BJ (cell line): ENCODE measurements around the gene RNASE8. TPM values are rescaled to one million over a fixed set of nuclear protein-coding genes. Genes with fewer than 3 reads are reported as not detected.

Experiments
- CTCF ChIA-PET: fragments of 350-600 bp; formaldehyde crosslinking; extraction: SDS; loops from one replicate; lab custom pipeline; 2021; ENCODE audit warnings: antibody characterized with exemption, inconsistent platforms; lab: Yijun Ruan, JAX
- POLR2A ChIA-PET: fragments of 300-600 bp; sonication (Branson Sonifier 250); formaldehyde crosslinking; extraction: SDS; loops from one replicate; lab custom pipeline; 2021; ENCODE audit warnings: antibody characterized with exemption; lab: Charles Lee
- DNase-seq: peaks from one replicate; pipeline ENCODE4 v3.0.0-alpha.2; 2011; ENCODE audit warnings: low read depth
- H3K27me3 ChIP-seq: 2 replicates; pipeline ENCODE4 v1.6.0; 2011; ENCODE audit warnings: low read length; ENCODE audit not compliant: control insufficient read depth, insufficient read depth
- H3K36me3 ChIP-seq: 2 replicates; pipeline ENCODE4 v1.5.1; 2011; ENCODE audit warnings: low read length; ENCODE audit not compliant: control insufficient read depth, insufficient read depth
- H3K4me3 ChIP-seq: 2 replicates; pipeline ENCODE4 v1.5.1; 2011; ENCODE audit warnings: low read depth, mild to moderate bottlenecking, control low read depth, low read length
- CTCF ChIP-seq: IDR thresholded peaks from 2 replicates; pipeline ENCODE4 v1.5.1; 2011; ENCODE audit warnings: low read depth, mild to moderate bottlenecking, control low read depth, inconsistent platforms, low read length, moderate library complexity; ENCODE audit not compliant: insufficient read depth
- polyA plus RNA-seq: library from polyadenylated mRNA; depleted of rRNA; stranded (reverse); fragments of >200 nt; gene quantifications from 2 replicates; pipeline ENCODE4 v1.2.3, GENCODE V29; 2011

RNASE8 gene
- polyA plus RNA-seq, 1 experiment: not detected

- no peak for DNase-seq
- no peak for TF ChIP-seq CTCF
- Histone ChIP-seq H3K27me3 (peaks cover 23% of the 10 kb centered on the region), H3K36me3 (no peaks in the 10 kb centered on the region), H3K4me3 (no peak within 1 kb of the TSS)
- ChIA-PET POLR2A (no interaction called here), CTCF (interaction anchor here (1.7 to 3.0 kb wide), 3 partner anchors 10 to 74 kb away, joined by 6 to 19 read pairs (median 9); no protein-coding TSS in a partner anchor)
Measured at GRCh38 chr14:21029917-21030316, 27.7 kb upstream of the RNASE8 start, which contains the start of gene TPPP2. Gene TPPP2 (plus strand): TSS chr14:21030217. CDS start chr14:21030582, 365 bp downstream.

- ChIA-PET POLR2A (no interaction called here), CTCF (interaction anchor here (0.6 to 3.0 kb wide), 4 partner anchors 9 to 619 kb away, joined by 3 to 19 read pairs (median 8); no protein-coding TSS in a partner anchor)
- DNase-seq: no peak
- no peak for TF ChIP-seq CTCF
- Histone ChIP-seq H3K4me3 (no peak overlapping the region), H3K27me3 (peaks cover 20% of the 10 kb centered on the region), H3K36me3 (no peaks in the 10 kb centered on the region)
Measured at GRCh38 chr14:21030531-21030930, 27.1 kb upstream of the RNASE8 start.

GRCh38 chr14:21032326-21033132 is 25.1 kb upstream of the RNASE8 start:
- TF ChIP-seq CTCF: no peak
- H3K36me3 ChIP-seq: no peaks in the 10 kb centered on the region
- H3K27me3 ChIP-seq: peaks cover 14% of the 10 kb centered on the region
- H3K4me3 ChIP-seq: no peak overlapping the region
- DNase-seq: no peak
- POLR2A ChIA-PET: no interaction called here
- CTCF ChIA-PET: interaction anchor here (0.8 to 5.6 kb wide), 6 partner anchors 7 to 72 kb away, joined by 3 to 23 read pairs (median 12); no protein-coding TSS in a partner anchor

- DNase-seq: no peak
- TF ChIP-seq CTCF: no peak
- CTCF ChIA-PET: interaction anchor here (0.9 to 5.6 kb wide), 4 partner anchors 16 to 59 kb away, joined by 3 to 23 read pairs (median 11); no protein-coding TSS in a partner anchor
- H3K36me3 ChIP-seq: no peaks in the 10 kb centered on the region
- POLR2A ChIA-PET: no interaction called here
- peaks cover 14% of the 10 kb centered on the region for H3K27me3 ChIP-seq
- no peak overlapping the region for H3K4me3 ChIP-seq
Measured at GRCh38 chr14:21033133-21033698, 24.4 kb upstream of the RNASE8 start.

- no peaks in the 10 kb centered on the region for H3K36me3 ChIP-seq
- peaks cover 14% of the 10 kb centered on the region for H3K27me3 ChIP-seq
- ChIA-PET CTCF (interaction anchor here (1.0 to 5.6 kb wide), 4 partner anchors 10 to 58 kb away, joined by 3 to 29 read pairs (median 14); no protein-coding TSS in a partner anchor), POLR2A (no interaction called here)
- no peak within 1 kb of the TSS for H3K4me3 ChIP-seq
- no peak for DNase-seq
- no peak for TF ChIP-seq CTCF
Measured at GRCh38 chr14:21034707-21035106, 22.9 kb upstream of the RNASE8 start, which contains the start of gene RNASE13. Gene RNASE13 (minus strand): TSS chr14:21034807. CDS start chr14:21034288, 519 bp downstream.
